Stimulated activated CD4-positive, alpha-beta T cell treated with anti-CD3 and anti-CD28 coated beads, Interleukin-4, amount 100 ng/mL, for 24 hours (primary cell): ENCODE measurements around the gene CDK5.
"Not testable (repeated sequence)": the region's sequence is repeated elsewhere in the genome, so short reads cannot be mapped to it uniquely, and the experiment has no call there.

Experiments
- DNase-seq: peaks from one replicate; pipeline ENCODE4 v3.0.0-alpha.2; 2020

Gene CDK5

DNA sequence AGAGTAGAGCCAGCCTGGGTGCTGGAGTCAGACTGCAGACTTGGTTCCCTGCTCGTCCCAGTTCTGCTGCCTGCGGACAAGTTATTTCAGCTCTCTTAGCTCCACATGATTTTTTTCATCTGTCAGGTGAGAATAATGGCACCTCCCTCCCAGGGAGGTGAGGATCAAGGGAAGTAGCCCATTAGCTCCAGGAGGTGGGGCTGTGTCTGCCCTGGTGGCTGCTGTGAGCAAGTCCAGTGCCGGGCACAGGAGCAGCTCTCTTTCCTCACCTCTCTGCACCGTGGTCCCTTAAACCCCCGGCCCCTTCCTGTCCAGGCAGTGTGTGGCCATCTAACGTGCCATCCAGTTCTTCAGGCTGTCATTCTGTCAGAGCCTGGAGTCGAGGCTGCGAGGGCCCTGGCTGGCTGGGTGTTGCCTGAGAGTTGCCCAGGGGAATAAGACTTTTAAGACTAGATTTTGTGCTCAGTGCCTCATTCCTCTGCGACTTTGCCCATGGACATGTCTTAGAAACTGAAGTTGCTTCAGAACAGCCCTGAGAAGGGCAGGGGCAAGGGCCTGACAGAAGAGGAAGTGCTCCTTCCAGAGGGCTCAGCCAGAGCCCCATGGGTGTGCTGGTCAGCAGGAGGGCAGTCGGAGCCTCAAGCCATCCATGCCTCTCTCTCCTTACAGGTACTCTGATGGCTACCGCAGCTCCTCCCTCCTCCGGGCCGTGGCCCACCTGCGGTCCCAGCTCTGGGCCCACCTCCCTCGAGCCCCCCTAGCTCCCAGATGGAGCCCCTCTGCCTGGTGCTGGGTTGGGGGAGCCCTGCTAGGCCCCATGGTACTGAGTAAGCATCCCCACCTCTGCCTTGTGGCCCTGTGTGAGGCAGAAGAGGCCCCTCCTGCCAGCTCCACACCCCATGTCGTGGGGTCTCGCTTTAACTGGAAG is 24.5 kb downstream of the CDK5 start:
- no peak for DNase-seq

DNA sequence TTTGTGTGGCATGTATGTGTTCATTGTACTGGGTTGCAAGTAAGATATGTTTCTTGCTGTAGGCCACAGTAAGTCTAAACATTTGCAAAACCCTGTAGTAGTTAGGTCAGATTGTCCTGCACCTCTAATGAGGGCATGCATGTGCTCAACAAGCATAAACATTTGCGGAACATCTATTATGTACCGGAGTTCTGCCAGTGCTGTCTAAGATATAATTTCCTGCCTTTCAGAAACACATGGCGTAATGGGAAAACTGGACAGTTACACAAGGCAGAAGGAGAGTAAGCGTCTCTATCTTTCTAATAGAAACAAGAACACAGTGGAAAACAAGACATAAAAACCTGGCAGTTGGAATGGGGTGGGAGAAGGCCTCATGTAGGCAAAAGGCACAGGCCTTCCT is 26.7 kb downstream of the CDK5 start:
- no peak for DNase-seq

DNA sequence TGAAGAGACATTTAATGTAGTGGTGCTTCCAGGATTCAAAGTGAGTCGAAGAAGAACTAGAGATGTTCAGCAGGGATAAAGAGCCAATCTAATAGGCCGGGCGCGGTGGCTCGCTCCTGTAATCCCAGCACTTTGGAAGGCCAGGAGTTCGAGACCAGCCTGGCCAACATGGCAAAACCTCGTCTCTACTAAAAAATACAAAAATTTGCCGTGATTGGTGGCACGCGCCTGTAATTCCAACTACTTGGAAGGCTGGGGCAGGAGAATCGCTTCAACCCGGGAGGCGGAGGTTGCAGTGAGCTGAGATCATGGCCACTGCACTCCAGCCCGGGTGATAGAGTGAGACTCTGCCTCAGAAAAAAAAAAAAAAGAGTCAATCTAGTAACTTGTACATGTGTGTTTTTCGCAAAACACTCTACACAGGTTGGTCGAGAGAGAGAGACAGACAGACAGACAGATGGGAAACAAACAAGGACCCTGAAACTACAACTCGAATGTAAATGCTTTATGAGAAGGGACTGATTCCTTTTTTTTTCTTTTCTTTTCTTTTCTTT is 28.7 kb downstream of the CDK5 start:
- DNase-seq = no peak

- DNase-seq = peak; percentile 99
These were observed 29.4 kb downstream of the CDK5 start, which contains the start of gene ABCB8 for GRCh38 chr7:151028131-151028947. Gene ABCB8, plus strand, starts transcription at chr7:151028450. Its CDS starts 66 bp downstream, at chr7:151028516.

GRCh38 chr7:151027728-151028130 is 30.0 kb downstream of the CDK5 start:
- DNase-seq = not testable (repeated sequence)

- not testable (repeated sequence) for DNase-seq
These were observed 30.6 kb downstream of the CDK5 start for GRCh38 chr7:151026771-151027727.

- no peak for DNase-seq
These were observed 31.6 kb downstream of the CDK5 start for GRCh38 chr7:151025924-151026671.

DNA sequence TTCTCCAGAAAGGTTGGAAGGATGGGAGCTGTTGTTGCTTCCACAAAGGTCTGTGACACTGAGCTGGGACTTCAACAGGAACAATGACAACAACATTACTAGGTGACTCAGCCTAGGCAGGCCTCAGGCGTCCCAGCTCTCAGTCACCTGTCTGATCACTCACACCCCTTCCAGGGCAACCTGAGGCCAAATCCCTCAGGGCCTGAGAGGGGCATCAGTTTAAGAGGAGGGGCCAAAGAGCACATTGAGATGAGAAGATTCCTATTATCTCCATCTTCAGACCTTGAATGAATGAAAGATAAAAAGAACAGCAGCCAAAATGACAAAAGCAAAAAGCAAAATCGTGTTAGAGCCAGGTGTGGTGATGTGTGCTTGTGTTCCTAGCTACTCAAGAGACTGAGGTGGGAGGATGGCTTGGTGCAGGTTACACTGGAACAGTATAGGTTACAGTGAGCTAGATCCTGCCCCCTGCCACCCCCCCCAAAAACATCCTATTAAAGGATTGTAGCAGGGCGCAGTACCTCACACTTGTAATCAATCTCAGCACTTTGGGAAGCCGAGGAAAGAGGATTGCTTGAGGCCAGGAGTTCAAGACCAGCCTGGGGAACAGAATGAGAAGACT is 33.2 kb downstream of the CDK5 start, which contains the start of gene ATG9B:
ATG9B (minus strand) TSS at position 60 of the 622 bp plus-strand sequence. CDS start 71 bp downstream, outside the sequence.
- DNase-seq = no peak

- no peak for DNase-seq
These were observed 34.5 kb downstream of the CDK5 start for GRCh38 chr7:151023232-151023631.

- no peak for DNase-seq
These were observed 37.5 kb downstream of the CDK5 start for GRCh38 chr7:151020231-151020630.

DNA sequence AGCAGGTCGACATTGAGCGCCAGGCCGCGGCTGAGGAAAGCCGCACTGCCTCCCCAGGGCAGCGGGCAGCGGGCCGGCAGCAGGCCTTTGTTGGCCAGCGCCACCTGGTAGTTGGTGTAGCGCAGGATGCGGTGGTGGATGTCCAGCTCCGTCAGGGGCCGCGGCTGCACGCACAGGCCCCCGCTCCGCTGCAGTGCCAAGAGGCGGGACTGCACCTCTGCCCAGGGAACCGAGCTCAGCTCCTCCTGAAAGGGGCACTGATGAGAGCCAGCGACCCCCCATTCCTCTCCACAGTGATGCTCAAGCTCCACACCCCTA is 38.6 kb downstream of the CDK5 start:
- no peak for DNase-seq

DNA sequence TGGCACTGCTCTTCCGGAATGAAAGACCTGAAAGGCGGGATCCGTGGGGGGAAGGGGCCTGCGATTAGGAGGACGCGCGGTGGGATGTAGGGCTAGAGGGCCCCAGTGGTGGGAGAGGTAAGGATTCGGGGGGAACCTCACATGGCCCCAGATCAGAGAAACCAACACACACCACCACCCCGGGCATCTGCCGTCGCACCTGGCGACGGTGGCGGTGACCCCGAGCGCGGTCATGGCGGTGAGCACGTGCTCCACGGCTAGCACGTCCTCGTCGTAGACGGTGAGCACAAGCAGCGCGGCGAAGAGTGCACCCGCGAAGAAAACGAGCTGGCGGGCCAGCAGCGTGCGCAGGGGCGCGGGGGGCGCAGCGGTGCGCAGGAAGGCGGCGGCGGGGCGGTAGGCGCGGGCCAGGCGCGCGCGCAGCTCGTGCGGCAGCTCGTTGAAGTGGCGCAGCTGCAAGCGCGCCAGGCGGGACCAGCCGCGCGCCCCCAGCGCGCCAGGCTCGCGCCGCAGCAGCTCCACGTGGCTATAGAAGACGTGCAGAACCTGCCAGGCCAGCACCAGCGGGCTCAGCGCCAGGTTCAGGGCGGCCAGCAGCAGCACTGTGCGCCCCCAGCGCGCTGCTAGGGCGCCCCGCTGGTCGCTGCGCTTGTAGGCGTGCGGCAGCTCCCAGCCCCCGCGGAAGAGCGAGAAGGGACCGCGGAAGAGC is 39.1 kb downstream of the CDK5 start:
- peak; percentile 36 for DNase-seq

- peak; percentile 82 for DNase-seq
These were observed 39.7 kb downstream of the CDK5 start for GRCh38 chr7:151017953-151018420.

DNA sequence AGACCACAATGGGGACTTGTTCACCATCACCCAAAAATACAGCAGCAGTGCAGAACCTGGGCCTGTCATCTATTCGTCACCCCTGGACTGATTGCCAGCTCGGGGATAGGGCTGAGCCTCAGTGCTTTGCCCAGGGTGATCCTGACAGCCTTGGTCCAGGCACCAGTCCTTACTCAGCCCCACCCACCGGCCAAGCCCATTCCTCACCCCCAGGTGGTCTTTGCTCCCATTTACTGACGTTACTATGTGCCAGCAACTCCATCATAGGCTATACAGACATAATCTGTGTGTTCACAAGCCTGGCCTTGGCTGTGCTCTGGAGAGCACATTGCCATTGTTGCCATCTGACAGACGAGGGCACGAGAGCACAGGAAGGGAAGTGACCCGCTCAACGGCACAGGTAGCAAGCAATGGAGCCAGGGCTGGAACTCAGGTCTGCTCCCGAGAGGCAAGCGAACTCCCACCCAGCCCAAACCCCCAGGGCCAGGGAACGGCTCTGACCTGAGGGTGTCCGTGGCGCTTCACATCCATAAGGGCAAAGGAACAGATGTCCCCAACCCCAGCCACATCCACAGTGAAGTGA is 40.2 kb downstream of the CDK5 start:
- DNase-seq = no peak

- DNase-seq = no peak
These were observed 40.8 kb downstream of the CDK5 start for GRCh38 chr7:151016942-151017341.

DNA sequence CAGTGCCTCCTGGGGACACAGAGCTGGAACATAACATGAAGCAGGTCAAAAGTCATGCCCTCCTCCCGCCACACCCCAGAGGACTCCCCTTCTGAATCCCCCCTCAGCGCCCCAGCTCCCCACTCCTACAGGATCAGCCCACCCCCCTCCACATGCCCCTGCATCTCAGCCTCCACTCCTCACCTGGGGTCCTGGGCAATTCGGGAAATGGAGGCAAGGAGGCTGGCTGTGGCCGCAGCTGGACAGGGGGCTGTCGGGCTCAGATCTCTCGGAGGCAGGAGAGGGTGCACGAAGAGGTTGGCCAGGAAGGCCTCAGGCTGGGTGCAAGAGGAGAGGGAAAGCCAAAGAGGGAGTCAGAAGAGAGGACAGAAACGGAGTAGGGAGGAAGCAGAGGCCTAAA is 41.2 kb downstream of the CDK5 start:
- DNase-seq = no peak

- no peak for DNase-seq
These were observed 41.7 kb downstream of the CDK5 start for GRCh38 chr7:151015967-151016366.

DNA sequence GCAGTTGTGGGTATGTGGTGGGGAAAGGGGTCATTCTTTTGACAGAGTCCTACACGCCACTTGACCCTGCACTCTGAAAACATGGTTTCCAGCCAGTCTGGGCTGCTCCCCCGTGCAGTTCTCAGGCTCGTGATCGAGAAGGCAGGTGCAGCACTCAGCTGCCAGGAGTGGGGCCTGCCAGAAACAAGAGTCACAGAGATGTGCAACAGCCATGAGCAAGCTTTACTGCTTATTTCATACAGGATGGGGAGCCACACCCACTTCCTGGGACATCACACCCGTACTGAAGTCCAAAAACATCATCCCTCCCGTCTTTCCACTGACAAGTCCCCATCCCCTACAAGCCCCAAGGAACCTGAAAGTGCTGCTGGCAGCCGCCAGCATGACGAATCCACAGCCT is 42.7 kb downstream of the CDK5 start:
- DNase-seq = peak; percentile 38

DNA sequence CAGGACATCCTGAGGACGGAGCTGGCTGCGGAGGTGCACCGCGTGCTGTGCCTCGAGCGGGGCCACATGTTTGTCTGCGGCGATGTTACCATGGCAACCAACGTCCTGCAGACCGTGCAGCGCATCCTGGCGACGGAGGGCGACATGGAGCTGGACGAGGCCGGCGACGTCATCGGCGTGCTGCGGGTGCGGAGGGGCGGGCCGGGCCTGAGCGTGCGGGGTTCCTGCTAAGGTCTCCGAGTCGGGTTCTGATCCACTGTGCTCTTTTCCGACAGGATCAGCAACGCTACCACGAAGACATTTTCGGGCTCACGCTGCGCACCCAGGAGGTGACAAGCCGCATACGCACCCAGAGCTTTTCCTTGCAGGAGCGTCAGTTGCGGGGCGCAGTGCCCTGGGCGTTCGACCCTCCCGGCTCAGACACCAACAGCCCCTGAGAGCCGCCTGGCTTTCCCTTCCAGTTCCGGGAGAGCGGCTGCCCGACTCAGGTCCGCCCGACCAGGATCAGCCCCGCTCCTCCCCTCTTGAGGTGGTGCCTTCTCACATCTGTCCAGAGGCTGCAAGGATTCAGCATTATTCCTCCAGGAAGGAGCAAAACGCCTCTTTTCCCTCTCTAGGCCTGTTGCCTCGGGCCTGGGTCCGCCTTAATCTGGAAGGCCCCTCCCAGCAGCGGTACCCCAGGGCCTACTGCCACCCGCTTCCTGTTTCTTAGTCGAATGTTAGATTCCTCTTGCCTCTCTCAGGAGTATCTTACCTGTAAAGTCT is 43.8 kb downstream of the CDK5 start:
- DNase-seq = peak; percentile 85
